ENCODE data around the gene ZNF345. TPM values are rescaled to one million over a fixed set of nuclear protein-coding genes. Genes with fewer than 3 reads are reported as not detected.

ZNF345 gene
- polyA plus RNA-seq, 1 of the 3 experiments (the other 2 are of a cell fraction), result 2.4 TPM

GRCh38 chr19:36838784-36839324 lies 11.8 kb upstream of the ZNF345 start:
- ChIA-PET CTCF (interaction anchor here (1.5 kb wide), 1 partner anchor 11 kb away, joined by 5 read pairs; the partner anchor contains the start of gene ZNF345), POLR2A (interaction anchor here (1.0 to 2.8 kb wide), 2 partner anchors 11 to 78 kb away, joined by 3 to 67 read pairs; partner anchors contain the start of genes ZNF345 and ZNF568)
- Histone ChIP-seq H3K9ac (peak overlapping the region; percentile 79), H3K36me3 (replicated peaks in 1 of 2; ENCODE audit: control insufficient read depth in 1 of 2, insufficient read depth in 2 of 2, low read length in 1 of 2) (peaks cover 0 to 33% of the 10 kb centered on the region in 2 experiments), H3K9me3 (0 out of 2 replicates have a peak, but pooled peaks cover 6% of the 10 kb centered on the region), H3K27me3 (ENCODE audit: insufficient read depth) (no peaks in the 10 kb centered on the region), H3K27ac (ENCODE audit: low read depth in 2 of 2, low read length in 1 of 2) (peak overlapping the region; percentile 71 to 98), H2AFZ (ENCODE audit: low read depth) (peak overlapping the region; percentile 92), H3K4me3 (ENCODE audit: low read depth in 2 of 2, low read length in 1 of 2) (peak overlapping the region; percentile 57 to 76), H3K4me1 (ENCODE audit: control insufficient read depth in 1 of 2, insufficient read depth in 2 of 2, low read depth in 1 of 2, low read length in 1 of 2) (peaks cover 0 to 5% of the 10 kb centered on the region in 2 experiments; a peak in 1 of 4 replicates), H3K9me2 (no peaks in the 10 kb centered on the region), H3F3A (replicated peaks; ENCODE audit: insufficient read depth) (no peaks in the 10 kb centered on the region), H3K4me2 (peak overlapping the region; percentile 83), H4K20me1 (ENCODE audit: insufficient read depth) (no peaks in the 10 kb centered on the region), H3K79me2 (ENCODE audit: insufficient read depth) (peaks cover 34% of the 10 kb centered on the region)
- DNase-seq, result no peak
- TF ChIP-seq USF1 (IDR thresholded peaks at IDR 0.05; ENCODE audit: borderline replicate concordance, low read depth) (0 out of 2 replicates have a peak, but pooled peaks have one; percentile 1), FOXJ3 (CRISPR knock-in tag; IDR thresholded peaks at IDR 0.05) (0 out of 2 replicates have a peak, but pooled peaks have one; percentile 23), TEAD4 (IDR thresholded peaks at IDR 0.05; ENCODE audit: borderline replicate concordance, insufficient read depth) (no peak)
- WGBS (ENCODE audit: low lambda C conversion rate), result 22% methylated on average over 10 of the region's 12 CpGs

DNA sequence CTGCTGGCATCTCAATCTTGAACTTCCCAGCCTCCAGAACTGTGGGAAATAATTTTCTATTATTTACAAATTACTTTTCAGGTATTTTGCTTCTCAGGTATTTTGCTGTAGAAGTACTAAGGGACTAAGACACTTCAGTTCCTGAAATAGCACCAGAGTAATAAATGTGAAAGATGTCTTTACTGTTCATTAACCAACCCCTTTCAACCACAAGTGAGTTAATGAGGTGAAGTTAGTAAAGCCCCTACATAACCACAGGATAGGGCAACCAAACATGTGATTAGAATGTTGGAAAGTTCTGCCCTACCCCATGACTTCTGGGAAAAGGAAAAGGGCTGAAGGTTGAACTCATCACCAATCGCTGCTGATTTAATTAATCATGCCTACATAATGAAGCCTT lies 2.7 kb upstream of the ZNF345 start:
- ChIA-PET CTCF (no interaction called here), POLR2A (interaction anchor here (0.5 to 3.5 kb wide), 2 partner anchors 9 to 85 kb away, joined by 6 to 67 read pairs; partner anchors contain the start of gene ZNF790)
- Histone ChIP-seq H4K20me1 (ENCODE audit: insufficient read depth) (no peaks in the 10 kb centered on the region), H3K9ac (no peak overlapping the region), H2AFZ (ENCODE audit: low read depth) (no peak overlapping the region), H3K4me1 (ENCODE audit: control insufficient read depth in 1 of 2, insufficient read depth in 2 of 2, low read depth in 1 of 2, low read length in 1 of 2) (peaks cover 0 to 5% of the 10 kb centered on the region in 2 experiments; a peak in 1 of 4 replicates), H3K27me3 (ENCODE audit: insufficient read depth) (no peaks in the 10 kb centered on the region), H3K9me3 (no peaks in the 10 kb centered on the region), H3K79me2 (ENCODE audit: insufficient read depth) (peaks cover 21% of the 10 kb centered on the region), H3K4me3 (ENCODE audit: low read depth in 2 of 2, low read length in 1 of 2) (no peak overlapping the region), H3F3A (replicated peaks; ENCODE audit: insufficient read depth) (peaks cover 7% of the 10 kb centered on the region), H3K4me2 (no peak overlapping the region), H3K27ac (ENCODE audit: low read depth in 2 of 2, low read length in 1 of 2) (no peak overlapping the region), H3K9me2 (no peaks in the 10 kb centered on the region), H3K36me3 (replicated peaks in 1 of 2; ENCODE audit: control insufficient read depth in 1 of 2, insufficient read depth in 2 of 2, low read length in 1 of 2) (peaks cover 0 to 24% of the 10 kb centered on the region in 2 experiments)
- no peak for DNase-seq
- 95% methylated on average over 1 of the region's 1 CpG for WGBS (ENCODE audit: low lambda C conversion rate)
- TF ChIP-seq TEAD4 (IDR thresholded peaks at IDR 0.05; ENCODE audit: borderline replicate concordance, insufficient read depth) (no peak), EZH2phosphoT487 (IDR thresholded peaks at IDR 0.05; ENCODE audit: borderline replicate concordance, low read depth) (no peak), RCOR1 (IDR thresholded peaks at IDR 0.05; ENCODE audit: low read length) (no peak)
- TF ChIP-seq, protein P1, sequence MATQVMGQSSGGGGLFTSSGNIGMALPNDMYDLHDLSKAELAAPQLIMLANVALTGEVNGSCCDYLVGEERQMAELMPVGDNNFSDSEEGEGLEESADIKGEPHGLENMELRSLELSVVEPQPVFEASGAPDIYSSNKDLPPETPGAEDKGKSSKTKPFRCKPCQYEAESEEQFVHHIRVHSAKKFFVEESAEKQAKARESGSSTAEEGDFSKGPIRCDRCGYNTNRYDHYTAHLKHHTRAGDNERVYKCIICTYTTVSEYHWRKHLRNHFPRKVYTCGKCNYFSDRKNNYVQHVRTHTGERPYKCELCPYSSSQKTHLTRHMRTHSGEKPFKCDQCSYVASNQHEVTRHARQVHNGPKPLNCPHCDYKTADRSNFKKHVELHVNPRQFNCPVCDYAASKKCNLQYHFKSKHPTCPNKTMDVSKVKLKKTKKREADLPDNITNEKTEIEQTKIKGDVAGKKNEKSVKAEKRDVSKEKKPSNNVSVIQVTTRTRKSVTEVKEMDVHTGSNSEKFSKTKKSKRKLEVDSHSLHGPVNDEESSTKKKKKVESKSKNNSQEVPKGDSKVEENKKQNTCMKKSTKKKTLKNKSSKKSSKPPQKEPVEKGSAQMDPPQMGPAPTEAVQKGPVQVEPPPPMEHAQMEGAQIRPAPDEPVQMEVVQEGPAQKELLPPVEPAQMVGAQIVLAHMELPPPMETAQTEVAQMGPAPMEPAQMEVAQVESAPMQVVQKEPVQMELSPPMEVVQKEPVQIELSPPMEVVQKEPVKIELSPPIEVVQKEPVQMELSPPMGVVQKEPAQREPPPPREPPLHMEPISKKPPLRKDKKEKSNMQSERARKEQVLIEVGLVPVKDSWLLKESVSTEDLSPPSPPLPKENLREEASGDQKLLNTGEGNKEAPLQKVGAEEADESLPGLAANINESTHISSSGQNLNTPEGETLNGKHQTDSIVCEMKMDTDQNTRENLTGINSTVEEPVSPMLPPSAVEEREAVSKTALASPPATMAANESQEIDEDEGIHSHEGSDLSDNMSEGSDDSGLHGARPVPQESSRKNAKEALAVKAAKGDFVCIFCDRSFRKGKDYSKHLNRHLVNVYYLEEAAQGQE (IDR thresholded peaks at IDR 0.05; ENCODE audit: low read depth, low read length), result no peak
